ENCODE data around the gene RETNLB. TPM values are rescaled to one million over a fixed set of nuclear protein-coding genes. Genes with fewer than 3 reads are reported as not detected.

The RETNLB gene
- total and polyA plus RNA-seq, 11 donors = not detected

- no peak overlapping the region for H3K27ac ChIP-seq
- intact Hi-C loops (cut with DNase I) = no loop called here
- no peaks in the 10 kb centered on the region for H3K27me3 ChIP-seq
- DNase-seq = no peak
- ATAC-seq = no peak
- no peak overlapping the region for H3K4me3 ChIP-seq
- no peaks in the 10 kb centered on the region for H3K36me3 ChIP-seq
- 58 to 71% (median 69%) methylated on average over 3 of the region's 3 CpGs for WGBS, 4 donors
- no peaks in the 10 kb centered on the region for H3K9me3 ChIP-seq
- TF ChIP-seq CTCF (IDR thresholded peaks at IDR 0.05) = no peak
- TF ChIP-seq POLR2A (IDR thresholded peaks at IDR 0.05) = no peak
- no peaks in the 10 kb centered on the region for H3K4me1 ChIP-seq
Observed at GRCh38 chr3:108767253-108767652, 10.0 kb upstream of the RETNLB start.

GRCh38 chr3:108755686-108756085, 1.5 kb downstream of the RETNLB start:
- intact Hi-C loops (cut with DNase I) = no loop called here
- ATAC-seq (no peak), DNase-seq (no peak)
- TF ChIP-seq POLR2A (IDR thresholded peaks at IDR 0.05) (no peak), CTCF (IDR thresholded peaks at IDR 0.05) (no peak)
- no peaks in the 10 kb centered on the region for H3K36me3 ChIP-seq
- H3K4me1 ChIP-seq = no peaks in the 10 kb centered on the region
- H3K27me3 ChIP-seq = no peaks in the 10 kb centered on the region
- H3K27ac ChIP-seq = no peak overlapping the region
- 54 to 65% (median 63%) methylated on average over 5 of the region's 5 CpGs for WGBS, 4 donors
- no peaks in the 10 kb centered on the region for H3K9me3 ChIP-seq
- H3K4me3 ChIP-seq = no peak overlapping the region

- intact Hi-C loops (cut with DNase I) = no loop called here
- Histone ChIP-seq H3K9me3 (peaks cover 0 to 8% (median 0%) of the 10 kb centered on the region in 12 donors), H3K4me3 (no peak overlapping the region), H3K36me3 (no peaks in the 10 kb centered on the region), H3K27ac (no peak overlapping the region), H3K4me1 (no peaks in the 10 kb centered on the region), H3K27me3 (no peaks in the 10 kb centered on the region)
- 74 to 88% (median 79%) methylated on average over 5 of the region's 5 CpGs for WGBS, 4 donors
- TF ChIP-seq POLR2A (IDR thresholded peaks at IDR 0.05) = no peak
- TF ChIP-seq CTCF (IDR thresholded peaks at IDR 0.05) = no peak
- no peak for DNase-seq
- ATAC-seq = no peak
Observed at GRCh38 chr3:108744762-108745161, 12.4 kb downstream of the RETNLB start.

GRCh38 chr3:108742929-108743328, 14.3 kb downstream of the RETNLB start:
- no peak overlapping the region for H3K4me3 ChIP-seq
- H3K4me1 ChIP-seq = no peaks in the 10 kb centered on the region
- H3K27ac ChIP-seq = no peak overlapping the region
- intact Hi-C loops (cut with DNase I) = no loop called here
- ATAC-seq = no peak
- TF ChIP-seq POLR2A (IDR thresholded peaks at IDR 0.05) (no peak), CTCF (IDR thresholded peaks at IDR 0.05) (no peak)
- H3K9me3 ChIP-seq = peaks cover 0 to 5% (median 0%) of the 10 kb centered on the region in 12 donors
- no peaks in the 10 kb centered on the region for H3K27me3 ChIP-seq
- WGBS, 4 donors = 73 to 94% (median 91%) methylated on average over 1 of the region's 1 CpG
- no peak for DNase-seq
- H3K36me3 ChIP-seq = no peaks in the 10 kb centered on the region
